ENCODE results near the gene FEM1C.

FEM1C gene

DNA sequence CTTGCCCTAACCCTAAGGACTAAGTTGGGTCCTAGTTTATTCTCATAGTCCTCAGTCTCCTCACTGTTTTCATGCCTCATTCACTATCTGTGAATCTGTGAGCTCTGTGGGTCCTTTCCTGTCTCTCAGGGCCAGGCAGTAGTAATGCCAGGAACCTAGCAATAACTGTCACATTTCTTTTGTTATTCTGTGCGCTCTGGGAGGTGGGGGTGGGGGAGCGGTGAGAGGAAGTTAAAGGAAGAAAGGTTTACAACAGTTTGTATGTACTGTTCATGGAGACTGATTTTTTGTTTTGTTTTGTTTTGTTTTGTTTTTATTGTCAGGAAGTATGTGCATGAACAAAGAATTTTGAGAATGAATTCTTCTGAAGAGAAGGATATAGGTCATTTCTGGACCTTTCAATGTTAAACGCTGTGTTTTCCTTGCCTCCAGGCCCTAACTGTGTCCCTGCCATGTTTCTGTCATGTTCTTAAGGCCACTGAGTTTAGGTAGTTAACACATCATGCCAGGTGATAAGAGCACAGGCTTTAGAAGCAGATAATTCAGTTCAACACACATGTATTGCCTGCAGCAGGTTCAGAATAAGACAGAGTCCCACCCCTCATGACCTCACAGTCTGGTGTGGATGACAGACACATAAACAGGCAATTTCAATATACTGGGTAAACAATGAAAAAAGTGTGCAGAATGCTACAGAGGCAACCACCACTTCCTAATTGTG is 13.3 kb upstream of the FEM1C start:
- DNase-seq: no peak

DNA sequence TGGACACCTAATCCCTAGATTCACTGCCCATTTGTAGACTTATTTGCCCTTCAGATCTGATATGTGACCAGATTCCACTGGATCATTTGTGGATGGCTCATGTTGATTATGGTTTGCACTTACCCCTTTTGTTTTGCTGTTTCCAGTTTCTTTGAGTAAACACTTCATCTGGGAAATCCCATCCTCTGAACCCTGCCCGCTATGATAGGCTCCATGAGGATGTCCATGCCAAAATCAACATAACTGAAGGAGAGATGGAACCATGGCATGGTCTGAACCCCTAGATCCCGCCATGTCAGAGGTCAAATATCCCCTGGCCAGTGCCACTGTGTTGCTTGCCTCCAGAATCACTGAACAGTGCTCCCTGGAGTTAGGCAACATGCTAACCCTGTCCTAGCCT is 11.7 kb upstream of the FEM1C start:
- no peak for DNase-seq

- DNase-seq: no peak
Observed at GRCh38 chr5:115555084-115555633, 10.6 kb upstream of the FEM1C start.

GRCh38 chr5:115553082-115553481 is 8.5 kb upstream of the FEM1C start:
- DNase-seq: no peak

- no peak for DNase-seq
Observed at GRCh38 chr5:115551415-115551814, 6.8 kb upstream of the FEM1C start.

GRCh38 chr5:115549154-115549553 is 4.6 kb upstream of the FEM1C start:
- no peak for DNase-seq

GRCh38 chr5:115548683-115549082 is 4.1 kb upstream of the FEM1C start:
- DNase-seq: no peak

DNA sequence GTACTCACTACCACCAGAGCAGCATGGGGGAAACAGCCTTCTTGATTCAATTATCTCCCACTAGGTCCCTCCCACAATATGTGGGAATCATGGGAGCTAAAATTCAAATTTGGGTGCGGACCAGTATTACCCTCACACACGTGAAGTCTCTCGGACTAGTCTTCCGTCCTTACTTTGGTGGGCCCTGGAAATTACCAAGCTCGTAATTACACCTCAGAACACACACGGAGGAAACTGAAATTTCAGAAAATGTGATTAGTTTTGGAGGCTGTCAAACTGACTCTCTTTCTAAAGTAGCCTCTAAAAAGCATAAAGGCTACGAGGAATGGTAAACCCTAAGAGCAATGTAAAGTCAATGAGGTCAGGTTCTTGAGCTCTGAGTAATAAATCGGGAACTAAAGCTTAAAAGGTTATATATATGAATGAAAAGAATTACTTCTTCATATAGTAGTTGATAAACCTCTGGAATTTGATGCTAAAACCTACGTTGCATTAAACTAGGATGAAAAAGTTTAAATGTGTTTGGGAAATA is 842 bp upstream of the FEM1C start:
- DNase-seq: no peak

- no peak for DNase-seq
Observed at GRCh38 chr5:115544043-115544435, 536 bp downstream of the FEM1C start.

- no peak for DNase-seq
Observed at GRCh38 chr5:115543365-115544042, 1.1 kb downstream of the FEM1C start.

- DNase-seq: no peak
Observed at GRCh38 chr5:115542651-115543364, 1.8 kb downstream of the FEM1C start.

- DNase-seq: no peak
Observed at GRCh38 chr5:115542086-115542485, 2.5 kb downstream of the FEM1C start.

- no peak for DNase-seq
Observed at GRCh38 chr5:115541611-115542010, 3.0 kb downstream of the FEM1C start.

DNA sequence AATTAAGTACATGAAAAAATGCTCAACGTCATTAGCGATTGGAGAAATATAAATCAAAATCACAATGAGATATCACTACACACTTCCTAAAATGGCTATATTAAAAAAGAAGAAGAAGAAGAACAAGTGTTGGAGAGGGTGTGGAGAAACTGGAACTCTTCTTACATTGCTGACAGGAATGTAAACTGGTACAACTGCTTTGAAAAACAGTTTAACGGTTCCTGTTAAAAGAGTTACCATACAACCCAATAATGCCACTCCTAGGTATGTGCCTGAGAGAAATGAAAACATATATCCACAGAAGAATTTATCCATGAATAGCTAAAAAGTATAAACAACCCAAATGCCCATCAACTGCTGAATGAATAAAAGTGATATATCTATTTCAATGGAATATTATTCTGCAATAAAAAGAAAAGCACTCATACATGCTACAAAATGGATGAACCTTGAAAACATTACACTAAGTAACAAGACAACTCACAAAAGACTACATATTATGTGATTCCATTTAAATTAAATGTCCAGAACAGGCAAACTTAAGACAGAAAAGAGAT is 9.0 kb downstream of the FEM1C start:
- DNase-seq: no peak

DNA sequence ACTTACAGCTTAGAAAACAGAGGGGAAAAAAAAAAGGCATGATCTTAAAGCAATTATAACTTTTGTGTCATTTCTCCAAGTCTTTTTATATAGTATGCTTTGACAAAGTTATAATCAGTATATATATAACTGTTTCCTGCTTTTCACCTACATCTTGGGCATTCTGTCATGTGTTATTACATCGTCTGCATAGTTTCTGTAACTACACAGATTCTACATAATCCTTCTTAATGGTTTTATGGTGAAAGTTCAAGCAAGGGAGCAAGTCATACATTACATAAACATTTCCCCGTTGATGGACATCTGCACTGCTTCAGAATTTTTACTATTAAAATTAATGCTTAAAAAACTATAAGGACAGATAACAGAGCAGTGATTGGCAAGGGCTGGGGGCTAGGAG is 12.1 kb downstream of the FEM1C start:
- no peak for DNase-seq

GRCh38 chr5:115531787-115532367 is 12.7 kb downstream of the FEM1C start:
- DNase-seq: no peak

- no peak for DNase-seq
Observed at GRCh38 chr5:115531380-115531779, 13.2 kb downstream of the FEM1C start.

GRCh38 chr5:115530426-115530825 is 14.1 kb downstream of the FEM1C start:
- no peak for DNase-seq

- no peak for DNase-seq
Observed at GRCh38 chr5:115526604-115527003, 18.0 kb downstream of the FEM1C start.

GRCh38 chr5:115524199-115524847 is 20.3 kb downstream of the FEM1C start:
- no peak for DNase-seq

DNA sequence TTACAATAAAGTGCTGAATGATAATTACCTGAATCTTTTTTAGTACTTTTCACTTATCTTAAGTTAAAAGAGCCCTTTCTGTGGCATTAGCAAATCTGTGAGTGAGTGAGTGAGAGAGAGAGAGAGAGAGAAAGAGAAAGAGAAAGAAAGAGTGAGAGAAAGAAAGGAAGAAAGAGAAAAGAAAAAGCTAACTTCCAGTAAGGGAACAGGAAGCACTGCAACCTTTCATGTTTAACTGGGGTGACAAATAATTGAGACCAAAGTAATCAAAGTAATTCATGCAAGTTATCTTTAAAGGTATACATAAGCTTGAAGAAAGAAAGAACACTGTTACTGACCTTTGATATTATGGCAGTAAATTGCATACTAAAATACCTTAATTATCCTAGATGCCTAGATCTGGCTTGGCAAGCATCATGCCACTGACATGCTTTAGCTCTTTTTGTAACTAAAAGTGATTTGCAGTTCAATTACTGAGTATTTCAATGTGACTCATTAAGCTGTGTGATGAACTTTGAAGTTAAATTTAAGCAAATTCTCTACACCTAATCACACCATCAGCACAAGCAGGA is 21.7 kb downstream of the FEM1C start:
- no peak for DNase-seq

GRCh38 chr5:115520191-115520590 is 24.4 kb downstream of the FEM1C start:
- DNase-seq: no peak

All from T1000 (cell line).